Left kidney (tissue), 2 donors: ENCODE data around the gene PLCH1. TPM values are rescaled to one million over a fixed set of nuclear protein-coding genes. Genes with fewer than 3 reads are reported as not detected.
A peak's percentile ranks its signal among the peaks of the same experiment; 100 is the strongest.

Source experiments
- DNase-seq: peaks from one replicate; pipeline ENCODE4 v3.0.0-alpha.2; 2013
- polyA plus RNA-seq: library from polyadenylated mRNA; unstranded; fragments of 120-200 nt; gene quantifications from one replicate; pipeline ENCODE4 v1.2.1, GENCODE V29; 2013; ENCODE audit not compliant: insufficient read length

Gene PLCH1
- polyA plus RNA-seq, 1 donor: 13.6 TPM

DNA sequence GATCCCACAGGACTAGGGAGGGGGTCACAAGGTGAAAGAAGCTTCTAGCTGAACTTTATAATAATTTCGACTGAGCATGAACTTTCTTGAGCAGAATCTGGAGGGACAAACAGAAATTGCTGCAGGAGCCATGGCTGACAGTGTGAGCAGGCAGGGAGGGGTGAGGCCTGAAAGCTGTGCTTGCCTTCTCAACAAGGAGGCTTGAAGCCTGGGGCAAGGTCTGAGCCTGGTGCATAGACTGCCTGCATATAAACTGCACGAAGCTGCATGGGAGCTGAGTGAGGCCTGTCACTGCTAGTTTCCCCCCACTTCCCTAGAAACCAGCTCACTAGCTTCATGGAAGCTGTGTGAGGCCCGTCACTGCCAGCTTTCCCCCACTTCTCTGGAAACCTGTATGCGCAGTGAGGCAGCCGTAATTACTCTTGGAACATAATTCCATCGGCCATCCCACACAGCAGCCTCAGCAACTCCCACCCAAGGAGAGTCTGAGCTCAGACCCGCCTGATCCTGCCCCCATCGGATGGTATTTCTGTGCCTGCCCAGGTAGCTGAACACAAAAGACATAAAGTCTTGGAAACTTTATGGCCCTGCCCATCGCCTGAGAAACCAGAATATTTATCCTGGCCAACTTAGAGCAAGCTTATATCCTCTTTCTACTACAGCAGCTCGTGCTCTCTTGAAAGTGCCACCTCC lies 136.5 kb downstream of the PLCH1 start:
- peak; percentile 17 for DNase-seq

GRCh38 chr3:155607761-155608160 lies 137.1 kb downstream of the PLCH1 start:
- DNase-seq: no peak

DNA sequence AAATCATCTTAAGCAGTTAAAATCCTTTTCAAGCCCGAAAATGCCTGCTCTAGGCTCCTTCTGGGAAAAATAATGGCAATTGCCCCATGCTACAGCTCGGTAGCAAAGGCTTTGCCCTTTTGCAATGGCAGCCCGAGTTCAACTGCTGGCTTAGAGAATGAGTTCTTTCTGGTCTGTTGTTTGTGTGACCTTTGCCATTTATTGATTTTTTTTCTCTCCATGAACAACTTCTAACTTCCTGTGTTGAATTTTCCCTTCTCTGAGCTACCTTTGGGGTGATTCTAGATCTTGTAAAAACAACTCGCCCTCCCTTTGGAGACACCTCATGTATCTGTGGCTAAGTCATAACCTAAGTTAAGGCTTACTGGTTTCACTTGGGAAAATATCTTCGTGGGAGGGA lies 139.3 kb downstream of the PLCH1 start:
- DNase-seq: no peak

DNA sequence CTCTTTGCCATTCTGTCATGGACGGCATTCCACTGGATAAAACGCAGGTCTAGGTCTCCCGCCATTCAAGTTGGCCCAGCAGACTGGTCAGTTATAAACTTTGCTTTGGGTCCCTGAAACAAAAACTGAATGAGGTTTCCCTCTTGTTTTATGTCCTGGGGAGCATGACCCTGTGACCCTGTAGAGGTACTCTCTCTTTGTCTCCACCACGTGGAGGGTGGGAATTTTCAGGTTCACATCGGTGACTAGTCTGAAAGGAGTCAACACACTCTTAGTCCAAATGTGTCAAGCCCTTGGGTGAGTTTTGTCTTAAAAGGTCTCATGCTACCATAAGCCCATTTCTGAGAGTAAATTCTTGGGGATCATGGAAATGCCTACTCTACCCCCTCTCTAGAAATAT lies 139.9 kb downstream of the PLCH1 start:
- DNase-seq: no peak

DNA sequence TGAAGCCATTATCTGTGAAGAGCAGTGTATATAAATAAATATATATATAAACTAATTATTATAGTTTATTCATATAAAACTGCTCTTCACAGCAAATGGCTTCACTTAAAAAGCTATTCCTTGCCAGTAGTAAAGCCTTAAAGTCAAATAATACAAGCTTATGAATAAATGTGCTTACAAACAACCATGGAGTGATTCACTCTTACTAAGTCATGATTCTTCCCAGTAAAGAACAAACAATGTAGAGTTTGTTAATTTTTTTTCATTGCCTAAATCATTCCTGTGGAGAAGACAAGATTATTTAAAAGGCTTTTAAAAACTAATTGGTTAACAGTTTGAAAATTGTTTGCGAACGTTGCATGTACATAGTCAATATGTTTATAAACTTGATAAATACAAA lies 140.7 kb downstream of the PLCH1 start:
- no peak for DNase-seq

DNA sequence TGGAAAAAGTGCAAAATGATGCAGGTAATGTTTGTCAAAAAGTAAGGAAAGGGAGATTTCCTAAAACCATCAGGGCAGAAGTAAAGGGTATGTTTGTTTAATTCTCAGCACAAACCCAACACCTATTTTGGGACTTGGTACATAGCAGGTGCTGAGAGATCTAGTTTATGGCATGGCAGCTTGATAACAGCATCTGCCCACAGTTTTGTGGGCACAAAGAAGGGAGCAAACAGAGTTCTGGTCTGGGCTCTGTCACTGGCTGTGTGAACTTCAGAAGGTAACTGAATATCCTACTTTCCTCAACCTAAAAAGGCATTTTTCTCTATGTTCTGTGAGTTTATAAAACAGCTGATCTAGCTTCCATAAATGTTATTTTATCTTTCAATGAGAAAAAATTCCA lies 141.6 kb downstream of the PLCH1 start:
- no peak for DNase-seq

DNA sequence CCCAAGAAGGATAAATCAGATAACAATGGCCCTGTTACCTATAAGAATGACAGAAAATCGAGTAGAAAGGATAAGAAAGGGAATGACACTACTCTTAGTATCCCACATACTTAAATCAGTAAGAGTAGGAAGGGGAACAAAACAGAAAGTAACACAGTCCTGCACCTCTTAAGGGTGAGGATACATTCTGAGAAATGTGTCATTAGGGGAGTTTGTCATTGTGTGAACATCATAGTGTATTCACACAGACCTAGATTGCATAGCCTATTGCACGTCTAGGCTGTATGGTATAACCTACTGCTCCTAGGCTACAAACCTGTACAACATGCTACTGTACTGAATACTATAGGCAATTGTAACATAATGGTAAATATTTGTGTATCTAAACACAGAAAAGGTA lies 142.6 kb downstream of the PLCH1 start:
- no peak for DNase-seq

DNA sequence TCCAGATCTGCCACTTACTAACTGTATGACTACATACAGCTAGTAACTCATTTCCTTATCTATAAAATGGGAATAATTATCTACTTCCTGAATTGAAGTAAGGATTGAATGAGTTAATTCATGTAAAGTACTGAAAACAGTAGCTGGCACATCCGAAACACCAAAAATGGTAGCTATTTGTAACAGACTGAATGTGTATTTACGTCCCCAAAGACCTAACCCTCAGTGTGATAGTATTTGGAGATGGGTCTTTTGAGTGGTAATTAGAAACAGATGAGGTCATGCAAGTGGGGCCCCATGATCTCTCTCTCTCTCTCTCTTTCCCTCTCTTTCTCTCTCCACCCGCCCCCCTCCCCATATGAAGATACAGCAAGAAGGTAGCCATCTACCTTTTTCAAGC lies 146.2 kb downstream of the PLCH1 start:
- no peak for DNase-seq

DNA sequence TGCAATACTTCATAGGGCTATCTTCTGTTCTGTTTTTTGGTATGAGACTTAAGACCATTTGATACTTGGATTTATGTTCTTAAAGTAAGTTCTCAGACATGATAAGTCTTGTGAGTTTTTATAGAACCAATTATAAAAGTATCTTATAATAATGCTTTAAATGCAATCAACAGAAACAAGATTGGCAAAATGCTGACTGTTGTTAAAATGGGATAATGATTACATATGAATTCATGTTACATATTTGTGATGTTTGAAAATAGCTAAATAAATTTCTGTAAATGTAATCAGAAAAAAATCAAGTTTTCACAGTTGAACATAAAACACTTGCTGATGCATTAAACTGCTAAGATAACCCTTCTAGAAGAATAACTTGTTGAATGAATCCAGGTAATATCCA lies 148.3 kb downstream of the PLCH1 start:
- DNase-seq: no peak

GRCh38 chr3:155595371-155595770 lies 149.5 kb downstream of the PLCH1 start:
- no peak for DNase-seq

DNA sequence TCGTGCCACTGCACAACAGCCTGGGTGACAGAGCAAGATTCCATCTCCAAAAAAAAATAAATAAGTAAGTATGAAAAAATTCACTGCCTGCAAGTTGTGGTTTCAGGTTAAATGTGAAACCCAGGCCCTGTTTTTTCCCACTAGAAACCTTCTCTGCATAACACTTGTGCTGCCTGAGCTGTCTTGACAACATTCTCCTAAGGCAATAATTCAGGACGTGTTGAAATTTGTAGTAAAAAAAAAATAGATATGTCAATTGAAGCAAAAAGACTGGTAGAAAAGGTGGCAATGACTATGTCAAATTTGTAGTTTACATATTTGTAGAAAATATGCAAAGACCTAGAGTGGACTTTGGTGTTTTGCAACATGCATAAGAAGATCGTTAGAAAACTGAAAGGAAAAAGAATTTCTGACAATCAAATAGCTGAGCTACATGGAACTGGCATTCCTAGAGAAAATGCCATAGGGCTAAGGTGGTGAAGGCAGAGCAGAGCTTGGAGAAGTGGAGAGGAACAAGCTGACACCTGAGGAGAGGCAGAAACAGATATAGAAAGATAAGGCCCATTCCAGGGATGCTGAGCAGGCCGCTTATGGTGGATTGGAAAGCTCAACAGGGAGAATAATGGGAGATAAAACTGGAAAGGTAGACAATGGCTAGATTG lies 150.2 kb downstream of the PLCH1 start:
- no peak for DNase-seq

DNA sequence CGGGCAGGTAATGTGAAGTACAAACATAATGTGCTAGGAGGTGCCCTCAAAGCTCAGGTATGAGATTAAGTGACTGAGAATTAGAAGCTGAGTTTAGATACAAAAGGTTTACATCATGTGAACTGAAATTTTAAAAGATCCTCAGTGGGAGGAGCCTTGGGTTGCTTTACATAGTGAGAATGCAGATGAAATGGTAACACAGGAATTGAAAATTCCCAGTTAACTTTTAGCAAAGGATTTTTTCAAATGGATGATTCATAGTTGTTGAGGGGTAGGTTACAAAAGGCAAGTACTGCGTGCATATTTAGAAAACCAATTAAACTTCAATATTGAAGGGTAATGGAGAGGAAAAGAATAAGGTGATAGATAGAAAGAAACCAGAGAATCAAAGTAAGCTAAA lies 157.3 kb downstream of the PLCH1 start:
- no peak for DNase-seq

- no peak for DNase-seq
Measured at GRCh38 chr3:155585384-155585783, 159.5 kb downstream of the PLCH1 start.

- DNase-seq: no peak
Measured at GRCh38 chr3:155581579-155581978, 163.3 kb downstream of the PLCH1 start.

- DNase-seq: no peak
Measured at GRCh38 chr3:155572085-155572484, 172.8 kb downstream of the PLCH1 start.

DNA sequence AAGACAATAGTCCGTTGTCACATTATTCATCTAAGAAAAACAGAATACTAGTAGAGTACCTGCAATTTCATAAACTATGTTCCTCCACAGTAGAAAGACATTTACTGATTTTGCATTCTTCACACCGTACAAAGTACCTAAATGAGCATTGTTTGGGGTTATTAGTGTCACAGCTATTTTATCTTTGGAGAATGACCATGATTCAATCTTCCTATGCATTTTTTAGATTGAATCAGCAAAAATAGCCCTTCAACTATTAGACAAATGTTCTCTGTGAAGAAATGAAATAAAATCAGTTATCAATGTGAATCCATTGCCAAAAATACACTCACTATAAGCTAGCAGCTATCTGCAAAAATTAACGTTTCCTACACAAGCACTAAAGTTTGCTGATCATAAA lies 176.6 kb downstream of the PLCH1 start:
- DNase-seq: no peak

DNA sequence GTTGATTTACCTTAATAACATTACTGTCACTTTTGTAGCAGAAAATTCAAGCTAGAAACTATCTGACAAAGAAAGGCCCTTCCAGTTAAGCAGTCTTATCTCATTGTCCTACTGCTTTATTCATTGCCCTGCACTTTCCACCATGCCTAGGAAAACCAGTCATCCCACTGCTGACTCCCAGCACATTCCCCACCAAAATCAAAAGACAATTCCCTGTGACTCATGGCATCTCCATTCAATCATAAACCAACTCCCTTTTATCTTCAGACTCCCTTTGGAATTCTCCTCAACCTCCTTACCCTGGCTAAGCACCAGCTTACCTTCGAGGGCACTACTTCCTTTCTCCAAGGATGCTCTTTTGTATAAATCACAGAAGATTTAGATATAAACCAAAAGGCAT lies 184.3 kb downstream of the PLCH1 start:
- no peak for DNase-seq

- DNase-seq: no peak
Measured at GRCh38 chr3:155560135-155560534, 184.7 kb downstream of the PLCH1 start.

DNA sequence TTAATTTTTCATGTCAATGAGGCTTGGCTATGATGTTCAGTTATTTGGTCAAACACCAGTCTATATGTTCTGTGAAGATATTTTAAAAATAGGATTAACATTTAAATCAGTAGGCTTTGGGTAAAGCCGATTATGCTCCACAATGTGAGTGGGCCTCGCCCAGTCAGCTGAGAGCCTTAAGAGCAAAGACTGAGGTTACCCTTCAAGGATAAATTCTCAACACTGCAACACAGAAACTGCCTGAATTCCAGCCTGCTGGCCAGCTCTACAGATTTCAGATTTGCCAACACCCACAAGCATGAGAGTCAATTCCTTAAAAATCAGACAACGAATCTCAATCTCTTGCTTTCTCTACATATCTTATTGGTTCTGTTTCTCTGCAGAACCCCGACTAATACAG lies 188.3 kb downstream of the PLCH1 start:
- DNase-seq: no peak

- DNase-seq: no peak
Measured at GRCh38 chr3:155555479-155556060, 189.3 kb downstream of the PLCH1 start.

DNA sequence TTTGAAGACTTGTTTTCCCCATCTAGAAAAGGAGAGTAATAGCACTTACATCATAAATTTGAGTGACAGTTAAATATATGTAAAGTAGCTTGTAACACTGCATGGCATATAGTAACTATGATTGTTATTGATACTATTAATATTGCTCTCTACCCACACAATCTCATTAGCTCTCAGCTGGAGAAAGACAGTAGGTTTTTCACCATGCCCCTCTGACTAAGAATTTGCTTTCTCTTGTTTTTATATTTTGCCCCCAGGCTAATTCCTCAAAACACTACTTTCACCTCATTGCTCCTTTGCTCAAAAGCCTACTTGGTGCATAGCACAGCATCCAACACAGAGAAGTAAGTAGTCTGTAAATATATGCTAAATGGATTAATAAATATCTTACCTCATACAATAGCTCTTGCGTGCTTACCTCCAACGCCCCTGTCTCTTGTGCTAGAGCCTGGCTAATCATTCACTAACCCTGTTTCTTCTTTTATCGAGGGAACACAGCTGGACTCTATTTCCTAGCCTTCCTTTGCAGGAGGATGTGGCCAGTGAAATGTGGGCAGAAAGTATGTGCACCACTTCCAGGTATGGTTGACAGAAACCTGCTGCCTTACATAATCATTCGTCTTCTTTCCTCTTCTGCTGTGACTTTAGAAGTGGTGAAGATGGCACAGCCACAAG lies 190.0 kb downstream of the PLCH1 start:
- DNase-seq: no peak

DNA sequence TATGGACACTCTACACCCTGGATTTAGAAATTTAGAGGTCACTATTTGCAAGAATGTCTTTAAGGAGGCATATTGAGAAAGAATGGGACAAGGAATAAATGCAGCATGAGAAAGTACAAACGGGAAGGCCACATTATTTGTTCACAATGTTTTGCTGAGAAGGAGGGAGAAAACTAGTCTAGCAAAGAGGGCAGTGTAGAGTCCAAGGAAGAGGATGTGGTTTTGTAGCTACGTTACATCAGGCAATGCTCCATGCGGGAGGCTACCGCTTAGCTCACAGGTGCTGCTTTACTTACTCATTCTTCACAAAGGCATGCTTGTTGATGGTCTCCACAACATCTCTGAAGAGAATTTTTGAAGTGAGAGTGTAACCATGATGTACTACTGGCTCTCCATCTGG lies 191.1 kb downstream of the PLCH1 start:
- DNase-seq: no peak

- DNase-seq: no peak
Measured at GRCh38 chr3:155553326-155553725, 191.5 kb downstream of the PLCH1 start.
